GM12878 (cell line): Measurements from ENCODE around the gene NDRG4. TPM values are rescaled to one million over a fixed set of nuclear protein-coding genes. Genes with fewer than 3 reads are reported as not detected.

Experiments used
- ATAC-seq: fragments of 200-7000 bp; cut with Tn5 transposase; 3 replicates; pipeline ENCODE4 v1.9.1; 2020; ENCODE audit warnings: mild to moderate bottlenecking, moderate library complexity
- BruUV-seq: library from RNA; stranded (reverse); fragments of 400-500 nt; replicated peaks from 2 replicates; lab custom pipeline; 2021; lab: Mats Ljungman, UMichigan
- CTCF ChIA-PET: fragments of 300-600 bp; sonication (Branson Sonifier 250); formaldehyde crosslinking; extraction: SDS; loops from one replicate; lab custom pipeline; 2021; ENCODE audit warnings: inconsistent platforms; lab: Yijun Ruan, JAX
- POLR2A ChIA-PET: fragments of 350-600 bp; formaldehyde crosslinking; extraction: SDS; loops from one replicate; lab custom pipeline; 2021; ENCODE audit warnings: inconsistent platforms; lab: Charles Lee
- RAD21 ChIA-PET: fragments of 300-600 bp; sonication (Branson Sonifier 250); formaldehyde crosslinking; loops from one replicate; lab custom pipeline; 2023; ENCODE audit warnings: antibody characterized with exemption; ENCODE audit not compliant: unreplicated experiment; lab: Charles Lee
- SMC1A ChIA-PET: fragments of 300-600 bp; sonication (Branson Sonifier 250); formaldehyde crosslinking; loops from one replicate; lab custom pipeline; 2023; ENCODE audit not compliant: unreplicated experiment, uncharacterized antibody; lab: Charles Lee
- DNase-seq: peaks from one replicate; pipeline ENCODE4 v3.0.0-alpha.2; 2011; ENCODE audit warnings: low read depth, low spot score
- FAIRE-seq: peaks from 3 replicates; lab custom pipeline; 2011; peaks lifted over from hg19 to GRCh38; lab: Jason Lieb, UNC
- H2AFZ ChIP-seq: 2 replicates; pipeline ENCODE4 v1.6.0; 2011; ENCODE audit warnings: low read depth, low read length, control low read depth; ENCODE audit not compliant: control insufficient read depth
- H3K27ac ChIP-seq: 2 replicates; pipeline ENCODE4 v1.5.1; 2011; ENCODE audit warnings: control low read depth; ENCODE audit not compliant: control insufficient read depth, insufficient read depth
- H3K27me3 ChIP-seq, 2 experiments: replicated peaks in 1 of 2; 2 replicates each; pipeline versions ENCODE4 v1.6.0 to v1.6.1; 2011; ENCODE audit warnings: low read length in 1 of 2; ENCODE audit not compliant: control insufficient read depth in 2 of 2, insufficient read depth in 2 of 2
- H3K36me3 ChIP-seq, 2 experiments: 2 replicates each; pipeline ENCODE4 v1.5.1; 2011; ENCODE audit warnings: low read length in 1 of 2; ENCODE audit not compliant: control insufficient read depth in 2 of 2, insufficient read depth in 2 of 2
- H3K4me1 ChIP-seq: 2 replicates; pipeline ENCODE4 v1.6.1; 2011; ENCODE audit warnings: mild to moderate bottlenecking, low read length, moderate library complexity, mixed read lengths; ENCODE audit not compliant: control insufficient read depth, insufficient read depth
- H3K4me2 ChIP-seq: 2 replicates; pipeline ENCODE4 v1.6.0; 2011; ENCODE audit warnings: control low read depth; ENCODE audit not compliant: control insufficient read depth, insufficient read depth
- H3K4me3 ChIP-seq: fragments of 200-600 bp; sonication (generic); 2 replicates; pipeline ENCODE4 v1.5.1; 2016
- H3K79me2 ChIP-seq: 2 replicates; pipeline ENCODE4 v1.6.0; 2011; ENCODE audit warnings: low read length; ENCODE audit not compliant: control insufficient read depth, insufficient read depth
- H3K9ac ChIP-seq: 2 replicates; pipeline ENCODE4 v1.8.0; 2011; ENCODE audit warnings: low read length, control low read depth, mixed read lengths; ENCODE audit not compliant: control insufficient read depth, insufficient read depth
- H3K9me3 ChIP-seq: replicated peaks from 3 replicates; pipeline ENCODE4 v1.5.1; 2011; ENCODE audit warnings: mild to moderate bottlenecking, low read length; ENCODE audit not compliant: control insufficient read depth, insufficient read depth
- H4K20me1 ChIP-seq: 2 replicates; pipeline ENCODE4 v1.6.0; 2011; ENCODE audit not compliant: control insufficient read depth, insufficient read depth
- CHD4 ChIP-seq: fragments of 200-600 bp; sonication (generic); IDR thresholded peaks from 2 replicates; pipeline ENCODE4 v1.6.1; 2016; ENCODE audit warnings: mild to moderate bottlenecking
- CUX1 ChIP-seq: IDR thresholded peaks from 2 replicates; pipeline ENCODE4 v1.6.1; 2012; ENCODE audit warnings: improper control_type of control experiment, low read depth, low read length; ENCODE audit not compliant: insufficient replicate concordance
- FOXK2 ChIP-seq: fragments of 450-650 bp; IDR thresholded peaks from 2 replicates; pipeline ENCODE4 v1.6.1; 2017; ENCODE audit warnings: mild to moderate bottlenecking, moderate library complexity
- MYB ChIP-seq: fragments of 150-350 bp; IDR thresholded peaks from 2 replicates; pipeline ENCODE4 v1.6.1; 2014; ENCODE audit warnings: mild to moderate bottlenecking, low read depth, low read length, borderline replicate concordance
- POLR2AphosphoS2 ChIP-seq: IDR thresholded peaks from 2 replicates; pipeline ENCODE4 v1.6.1; 2011; ENCODE audit warnings: low read depth, mild to moderate bottlenecking, low read length, improper control_type of control experiment, moderate library complexity
- POU2F2 ChIP-seq: IDR thresholded peaks from 3 replicates; pipeline ENCODE4 v1.6.1; 2011; ENCODE audit warnings: low read depth, mild to moderate bottlenecking, low read length, borderline replicate concordance
- RUNX3 ChIP-seq: IDR thresholded peaks from 2 replicates; pipeline ENCODE4 v1.6.1; 2012; ENCODE audit warnings: low read length, inconsistent platforms
- SUPT20H ChIP-seq: IDR thresholded peaks from 2 replicates; pipeline ENCODE4 v1.6.1; 2011; ENCODE audit warnings: low read depth, mild to moderate bottlenecking, low read length, moderate library complexity, borderline replicate concordance; ENCODE audit not compliant: control insufficient read depth
- TCF7 ChIP-seq: IDR thresholded peaks from 2 replicates; pipeline ENCODE4 v1.6.1; 2014; ENCODE audit warnings: antibody characterized with exemption, borderline replicate concordance
- WRNIP1 ChIP-seq: IDR thresholded peaks from 2 replicates; pipeline ENCODE4 v1.6.1; 2011; ENCODE audit warnings: low read depth, low read length, improper control_type of control experiment, borderline replicate concordance
- ZNF24 ChIP-seq: fragments of 450-650 bp; IDR thresholded peaks from 2 replicates; pipeline ENCODE4 v1.6.1; 2017; ENCODE audit warnings: antibody characterized with exemption, mild to moderate bottlenecking
- ZSCAN29 ChIP-seq: fragments of 450-650 bp; IDR thresholded peaks from 2 replicates; pipeline ENCODE4 v1.6.1; 2017; ENCODE audit warnings: mild to moderate bottlenecking, moderate library complexity
- WGBS: methylation state at CpG from one replicate; pipeline ENCODE4 v1.1.6; 2016; ENCODE audit warnings: low lambda C conversion rate; ENCODE audit not compliant: insufficient replicate concordance, insufficient coverage; ENCODE audit errors: missing lambda C conversion rate; 5-methylcytosine and 5-hydroxymethylcytosine counted together
- in situ Hi-C: fragments of 300-500 bp; cut with MboI; formaldehyde crosslinking; loops from 9 replicates; pipeline ENCODE4 v1.14.3; 2018; ENCODE audit warnings: mixed read lengths
- intact Hi-C: fragments of 100-400 bp; cut with micrococcal nuclease; formaldehyde crosslinking; loops from one replicate; pipeline ENCODE4 v1.14.2; 2022; ENCODE audit not compliant: unreplicated experiment
- polyA plus RNA-seq, 11 experiments: library from polyadenylated mRNA; depleted of rRNA in 4 of 11; unstranded in 6 of 11; stranded (reverse) in 5 of 11; fragments of >200 nt; fragmentation: Nextera tagmentation in 4 of 11; fragmentation: Illumina TruSeq in 1 of 11; extraction: Ambion mirVana in 4 of 11; extraction: Trizol in 1 of 11; gene quantifications; 1 replicate in 1 of 11; 2 replicates in 10 of 11; pipeline versions ENCODE4 v1.2.1 to v1.2.3, GENCODE V29; 2011 to 2016; ENCODE audit warnings: inconsistent platforms in 2 of 11, missing spikeins in 2 of 11, low read depth in 1 of 11
- total RNA-seq, 4 experiments: library from RNA; depleted of rRNA in 3 of 4; stranded (reverse); fragments of >200 nt in 3 of 4; fragmentation: Illumina TruSeq in 1 of 4; extraction: Trizol in 1 of 4; gene quantifications; 2 replicates each; pipeline versions ENCODE4 v1.2.1 to v1.2.3, GENCODE V29; 2013 to 2021
- TF ChIP-seq, protein P1 (sequence below): fragments of 450-650 bp; formaldehyde crosslinking; IDR thresholded peaks from 2 replicates; pipeline ENCODE4 v1.4.0; 2022; ENCODE audit warnings: mild to moderate bottlenecking, moderate library complexity

Gene NDRG4
- total and polyA plus RNA-seq, 10 of the 15 experiments (the other 5 are each of a cell fraction or from before 2014, with no cell fraction given) = 0.33 to 3.8 (median 2.5) TPM

DNA sequence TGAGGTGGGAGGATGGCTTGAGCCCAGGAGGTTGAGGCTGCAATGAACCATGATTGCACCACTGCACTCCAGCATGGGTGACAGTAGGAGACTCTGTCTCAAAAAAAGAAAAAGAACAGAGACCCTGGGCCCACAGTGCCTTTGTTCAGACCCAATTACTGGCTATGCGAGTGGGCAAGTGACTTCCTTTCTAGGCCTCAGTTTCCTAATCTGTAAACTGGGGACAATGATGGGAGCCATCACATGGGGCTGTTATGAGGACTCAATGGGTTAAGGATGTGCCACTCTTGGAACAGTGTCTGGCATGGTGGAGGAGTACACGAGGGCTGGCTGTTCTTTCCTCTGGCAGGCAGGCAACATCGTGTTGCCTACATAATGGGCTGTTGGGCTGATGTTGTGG, 47.3 kb upstream of the NDRG4 start:
- H2AFZ ChIP-seq = no peak overlapping the region
- no peak overlapping the region for H3K4me2 ChIP-seq
- no peak overlapping the region for H3K9ac ChIP-seq
- no peak overlapping the region for H3K4me3 ChIP-seq
- WGBS = 72% methylated on average over 3 of the region's 3 CpGs
- ChIA-PET RAD21 (interaction anchor here (1.1 kb wide), 1 partner anchor 116 kb away, joined by 5 read pairs; no protein-coding TSS in a partner anchor), CTCF (no interaction called here), POLR2A (no interaction called here), SMC1A (interaction anchor here (0.7 kb wide), 1 partner anchor 50 kb away, joined by 4 read pairs; no protein-coding TSS in a partner anchor)
- H4K20me1 ChIP-seq = no peaks in the 10 kb centered on the region
- BruUV-seq = no TSS peak
- FAIRE-seq (no peak), DNase-seq (no peak), ATAC-seq (no peak)
- no peaks in the 10 kb centered on the region for H3K9me3 ChIP-seq
- intact Hi-C loops (no loop called here), in situ Hi-C loops (no loop called here)
- no peaks in the 10 kb centered on the region for H3K79me2 ChIP-seq
- H3K27ac ChIP-seq = no peak overlapping the region
- no peaks in the 10 kb centered on the region for H3K4me1 ChIP-seq
- no peaks in the 10 kb centered on the region for H3K27me3 ChIP-seq
- no peaks in the 10 kb centered on the region for H3K36me3 ChIP-seq
- TF ChIP-seq RUNX3 = no peak
- TF ChIP-seq WRNIP1 = no peak
- TF ChIP-seq SUPT20H = no peak
- TF ChIP-seq CUX1 = no peak
- no peak for TF ChIP-seq POLR2AphosphoS2
- no peak for TF ChIP-seq POU2F2
- TF ChIP-seq ZSCAN29 = no peak
- TF ChIP-seq CHD4 = no peak
- TF ChIP-seq ZNF24 = no peak
- no peak for TF ChIP-seq MYB
- no peak for TF ChIP-seq TCF7
- no peak for TF ChIP-seq FOXK2
- TF ChIP-seq, protein P1, sequence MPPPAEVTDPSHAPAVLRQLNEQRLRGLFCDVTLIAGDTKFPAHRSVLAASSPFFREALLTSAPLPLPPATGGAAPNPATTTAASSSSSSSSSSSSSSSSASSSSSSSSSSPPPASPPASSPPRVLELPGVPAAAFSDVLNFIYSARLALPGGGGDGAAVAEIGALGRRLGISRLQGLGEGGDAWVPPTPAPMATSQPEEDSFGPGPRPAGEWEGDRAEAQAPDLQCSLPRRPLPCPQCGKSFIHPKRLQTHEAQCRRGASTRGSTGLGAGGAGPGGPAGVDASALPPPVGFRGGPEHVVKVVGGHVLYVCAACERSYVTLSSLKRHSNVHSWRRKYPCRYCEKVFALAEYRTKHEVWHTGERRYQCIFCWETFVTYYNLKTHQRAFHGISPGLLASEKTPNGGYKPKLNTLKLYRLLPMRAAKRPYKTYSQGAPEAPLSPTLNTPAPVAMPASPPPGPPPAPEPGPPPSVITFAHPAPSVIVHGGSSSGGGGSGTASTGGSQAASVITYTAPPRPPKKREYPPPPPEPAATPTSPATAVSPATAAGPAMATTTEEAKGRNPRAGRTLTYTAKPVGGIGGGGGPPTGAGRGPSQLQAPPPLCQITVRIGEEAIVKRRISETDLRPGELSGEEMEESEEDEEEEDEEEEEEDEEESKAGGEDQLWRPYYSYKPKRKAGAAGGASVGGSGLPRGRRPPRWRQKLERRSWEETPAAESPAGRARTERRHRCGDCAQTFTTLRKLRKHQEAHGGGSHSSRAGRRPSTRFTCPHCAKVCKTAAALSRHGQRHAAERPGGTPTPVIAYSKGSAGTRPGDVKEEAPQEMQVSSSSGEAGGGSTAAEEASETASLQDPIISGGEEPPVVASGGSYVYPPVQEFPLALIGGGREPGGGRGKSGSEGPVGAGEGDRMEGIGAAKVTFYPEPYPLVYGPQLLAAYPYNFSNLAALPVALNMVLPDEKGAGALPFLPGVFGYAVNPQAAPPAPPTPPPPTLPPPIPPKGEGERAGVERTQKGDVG (CRISPR knock-in tag) = no peak
